MM.1S (cell line): ENCODE measurements around the gene CEL.

Experiments used
- EZH2 ChIP-seq: fragments of 300-600 bp; sonication (generic); optimal IDR thresholded peaks from 2 replicates; pipeline ENCODE3; 2017; ENCODE audit warnings: low read depth, mild to moderate bottlenecking, antibody characterized with exemption, low read length, mixed read lengths
- EZH2phosphoT487 ChIP-seq: fragments of 300-600 bp; sonication (generic); IDR thresholded peaks from 2 replicates; pipeline ENCODE4 v1.6.1; 2018; ENCODE audit warnings: antibody characterized with exemption, low read length
- TF ChIP-seq, protein P1 (sequence below): fragments of 300-600 bp; sonication (generic); IDR thresholded peaks from 2 replicates; pipeline ENCODE4 v1.5.1; 2016; ENCODE audit warnings: antibody characterized with exemption, low read length, mixed read lengths

DNA sequence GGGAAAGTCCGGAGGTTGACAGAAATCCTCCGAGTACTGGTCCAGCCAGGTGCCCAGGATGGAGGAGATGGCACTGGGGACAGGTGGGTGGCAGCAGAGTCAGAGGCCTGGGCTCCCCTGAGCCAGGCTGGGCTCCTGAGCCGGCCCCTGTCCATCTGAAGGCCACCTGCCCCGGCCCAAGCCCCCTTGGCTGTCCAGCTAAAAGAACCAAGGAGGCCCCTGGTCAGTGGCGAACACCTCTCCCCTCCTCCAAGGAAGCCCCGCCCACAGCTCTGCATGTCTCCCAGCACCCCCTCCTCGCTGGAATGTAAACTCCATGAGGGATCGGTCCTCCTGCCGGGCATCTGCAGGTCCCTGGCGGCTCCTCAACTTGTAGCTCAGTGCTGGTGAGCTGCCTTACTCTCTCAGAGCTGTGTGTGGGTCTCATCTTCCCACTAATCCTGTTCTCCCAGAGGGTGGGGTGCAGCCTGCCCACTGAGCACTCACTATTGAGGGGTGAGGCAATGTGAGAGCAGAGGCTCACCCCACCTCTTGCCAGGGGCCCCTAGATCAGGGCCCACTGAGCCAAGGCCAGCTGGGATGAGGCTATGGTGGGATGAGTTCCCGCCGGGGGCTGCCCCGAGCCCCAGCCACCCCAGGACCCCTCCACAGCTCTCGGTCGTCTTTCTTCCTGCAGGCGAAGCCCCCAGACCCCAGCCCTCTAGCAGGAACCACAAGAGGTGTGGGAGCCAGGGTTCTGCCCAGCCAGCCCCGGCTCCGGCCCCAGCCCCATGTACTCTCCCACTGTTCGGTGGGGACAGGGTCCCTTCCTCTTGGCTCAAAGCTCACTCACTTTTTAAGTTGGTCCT is 47.2 kb downstream of the CEL start:
- TF ChIP-seq EZH2 = no peak
- TF ChIP-seq, protein P1, sequence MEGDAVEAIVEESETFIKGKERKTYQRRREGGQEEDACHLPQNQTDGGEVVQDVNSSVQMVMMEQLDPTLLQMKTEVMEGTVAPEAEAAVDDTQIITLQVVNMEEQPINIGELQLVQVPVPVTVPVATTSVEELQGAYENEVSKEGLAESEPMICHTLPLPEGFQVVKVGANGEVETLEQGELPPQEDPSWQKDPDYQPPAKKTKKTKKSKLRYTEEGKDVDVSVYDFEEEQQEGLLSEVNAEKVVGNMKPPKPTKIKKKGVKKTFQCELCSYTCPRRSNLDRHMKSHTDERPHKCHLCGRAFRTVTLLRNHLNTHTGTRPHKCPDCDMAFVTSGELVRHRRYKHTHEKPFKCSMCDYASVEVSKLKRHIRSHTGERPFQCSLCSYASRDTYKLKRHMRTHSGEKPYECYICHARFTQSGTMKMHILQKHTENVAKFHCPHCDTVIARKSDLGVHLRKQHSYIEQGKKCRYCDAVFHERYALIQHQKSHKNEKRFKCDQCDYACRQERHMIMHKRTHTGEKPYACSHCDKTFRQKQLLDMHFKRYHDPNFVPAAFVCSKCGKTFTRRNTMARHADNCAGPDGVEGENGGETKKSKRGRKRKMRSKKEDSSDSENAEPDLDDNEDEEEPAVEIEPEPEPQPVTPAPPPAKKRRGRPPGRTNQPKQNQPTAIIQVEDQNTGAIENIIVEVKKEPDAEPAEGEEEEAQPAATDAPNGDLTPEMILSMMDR = no peak
- TF ChIP-seq EZH2phosphoT487 = no peak
